ENCODE data around the gene PRR23C. TPM values are rescaled to one million over a fixed set of nuclear protein-coding genes. Genes with fewer than 3 reads are reported as not detected.
"Not testable (repeated sequence)": the region's sequence is repeated elsewhere in the genome, so short reads cannot be mapped to it uniquely, and the experiment has no call there.

Gene PRR23C
- total RNA-seq (2014; rRNA removed) = not detected in 2 replicates
- not detected for polyA plus RNA-seq (2012)

DNA sequence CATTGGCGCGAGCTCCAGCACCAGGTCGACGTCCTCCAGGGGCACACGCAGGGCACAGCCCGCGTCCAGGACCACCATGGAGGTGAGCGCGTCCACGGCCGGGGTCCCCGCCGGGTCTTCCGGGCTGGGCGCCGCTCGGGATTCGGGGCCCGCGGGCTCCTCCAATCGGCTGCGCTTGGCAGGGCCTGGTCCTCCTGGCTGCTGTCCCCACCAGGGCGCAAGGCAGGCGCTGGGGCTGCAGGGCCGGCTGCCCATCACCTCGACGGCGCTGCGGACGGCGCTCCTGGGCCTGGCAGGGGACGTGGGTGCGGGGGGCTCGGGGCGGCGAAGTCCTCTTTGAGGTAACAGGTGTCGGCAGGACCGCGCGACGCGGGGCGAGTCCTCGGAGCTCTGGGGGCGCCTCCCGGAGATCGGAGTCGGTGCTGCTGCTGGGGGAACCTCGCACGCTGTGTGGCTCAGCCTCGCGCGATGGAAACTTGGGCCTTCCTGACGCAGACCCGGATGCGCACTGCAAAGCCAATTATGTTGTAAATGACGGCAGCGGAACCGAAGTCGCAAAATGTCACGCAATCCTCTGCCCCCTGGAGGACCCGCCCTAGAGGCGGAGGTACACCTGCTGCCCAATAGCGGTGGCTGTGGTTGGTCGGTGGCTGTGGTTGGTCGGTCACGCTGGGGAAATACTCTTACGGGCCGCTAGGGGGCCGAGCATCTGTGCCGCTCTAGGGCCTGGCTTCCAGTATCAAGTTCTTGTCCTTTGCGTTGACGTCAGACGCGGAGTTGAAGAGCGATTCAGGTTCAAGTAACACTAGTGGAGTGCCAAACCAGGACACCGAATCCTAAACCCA is at the start of gene PRR23C:
PRR23C (minus strand) TSS at position 527 of the 845 bp plus-strand sequence; CDS start at position 255, 272 bp downstream.
- no peak for DNase-seq (ENCODE audit: low read depth)

DNA sequence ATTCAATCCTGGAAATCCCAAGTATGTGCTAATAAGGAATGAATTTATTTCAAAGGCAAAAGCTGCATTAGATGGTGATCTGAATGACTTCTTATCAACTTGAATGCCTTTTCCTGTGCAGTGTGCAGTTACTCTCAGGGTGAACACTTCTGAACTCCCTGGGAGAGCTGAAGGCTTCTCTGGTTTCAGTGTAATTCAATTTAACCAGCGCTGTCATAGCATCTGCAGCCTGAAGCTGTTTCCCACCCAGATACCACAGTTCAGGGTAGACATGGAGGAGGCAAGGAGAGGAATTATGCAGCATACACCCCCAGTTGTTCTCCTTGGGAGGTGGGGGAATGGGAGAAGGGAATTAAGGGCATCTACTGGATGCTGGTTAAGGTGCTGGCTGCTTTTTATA is 49.1 kb upstream of the PRR23C start:
- no peak for DNase-seq (ENCODE audit: low read depth)

DNA sequence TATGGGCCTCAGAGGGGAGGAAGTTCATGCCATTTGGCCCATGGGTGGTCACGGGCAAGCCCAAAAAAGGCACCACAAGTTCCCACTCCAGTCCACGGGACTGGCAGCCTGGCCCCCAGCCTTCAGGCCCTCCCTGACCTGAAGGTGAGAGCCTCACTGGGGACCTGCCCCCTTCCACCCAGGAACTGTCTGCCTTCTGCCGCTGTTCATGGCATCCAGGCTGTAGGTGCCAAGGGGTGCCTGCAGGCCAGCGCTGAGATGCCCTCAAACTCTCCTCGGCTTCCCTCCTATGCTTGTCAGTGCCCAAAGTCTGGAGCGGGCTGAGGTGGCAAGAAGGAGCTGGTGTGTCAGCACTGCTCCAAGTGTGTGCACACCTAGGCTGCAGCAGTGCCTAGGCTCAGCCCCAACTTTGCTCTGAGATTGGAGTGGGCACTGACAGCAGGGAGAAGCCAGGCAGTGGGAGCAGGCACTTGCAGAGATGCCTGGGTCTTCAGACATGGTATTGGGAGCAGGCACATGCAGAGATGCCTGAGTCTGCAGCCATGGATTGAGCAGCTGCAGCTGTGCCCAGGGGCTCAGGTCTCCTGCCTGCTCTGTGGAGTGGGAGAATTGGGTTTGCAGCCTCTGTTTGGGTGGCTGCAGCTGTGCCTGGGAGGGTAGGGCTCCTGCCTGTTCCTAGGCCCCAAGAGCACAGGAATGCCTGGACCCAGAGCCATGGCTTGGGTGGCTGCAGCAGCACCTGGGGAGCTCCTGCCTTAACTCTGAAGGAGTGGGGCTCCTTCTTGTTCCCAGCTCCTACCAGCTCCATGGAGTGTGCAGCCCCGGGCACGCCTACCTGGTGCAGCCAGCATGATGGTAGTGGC is 44.0 kb upstream of the PRR23C start:
- DNase-seq (ENCODE audit: low read depth) = no peak

DNA sequence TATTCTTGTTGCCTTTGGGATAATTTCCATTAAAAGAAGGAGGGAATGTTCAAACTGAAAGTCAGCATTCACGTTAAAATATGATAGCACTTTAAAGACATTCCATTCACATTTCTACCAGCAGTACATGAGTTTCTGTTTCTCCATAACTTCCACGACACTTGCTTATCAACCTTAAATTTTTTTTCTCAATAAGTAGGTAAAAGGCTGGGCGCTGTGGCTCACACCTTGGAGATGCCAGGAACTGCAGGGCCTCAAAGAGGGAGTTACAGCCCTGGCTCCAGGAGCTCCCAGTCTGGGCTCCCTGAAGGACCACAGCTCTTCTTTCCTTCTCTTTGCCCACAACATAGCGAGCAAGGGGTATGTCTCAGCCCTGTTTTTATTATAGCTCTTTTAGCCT is 42.9 kb upstream of the PRR23C start:
- DNase-seq (ENCODE audit: low read depth) = no peak

DNA sequence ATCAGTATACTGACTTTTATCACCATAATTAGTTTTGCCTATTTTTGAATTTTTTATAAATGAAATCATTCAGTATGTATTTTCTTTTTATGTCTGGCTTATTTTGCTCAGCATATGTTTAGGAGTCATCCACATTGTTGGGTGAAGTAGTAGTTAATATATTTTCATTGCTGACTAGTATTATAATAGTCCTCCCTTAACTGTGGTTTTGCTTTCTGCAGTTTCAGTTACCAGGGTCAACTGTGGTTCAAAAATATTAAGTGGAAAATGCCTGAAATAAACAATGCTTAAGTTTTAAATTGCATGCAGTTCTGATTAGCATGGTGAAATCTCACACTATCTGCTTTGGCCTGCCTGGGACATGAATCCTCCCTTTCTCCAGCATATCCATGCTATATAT is 39.5 kb upstream of the PRR23C start:
- DNase-seq (ENCODE audit: low read depth) = no peak

DNA sequence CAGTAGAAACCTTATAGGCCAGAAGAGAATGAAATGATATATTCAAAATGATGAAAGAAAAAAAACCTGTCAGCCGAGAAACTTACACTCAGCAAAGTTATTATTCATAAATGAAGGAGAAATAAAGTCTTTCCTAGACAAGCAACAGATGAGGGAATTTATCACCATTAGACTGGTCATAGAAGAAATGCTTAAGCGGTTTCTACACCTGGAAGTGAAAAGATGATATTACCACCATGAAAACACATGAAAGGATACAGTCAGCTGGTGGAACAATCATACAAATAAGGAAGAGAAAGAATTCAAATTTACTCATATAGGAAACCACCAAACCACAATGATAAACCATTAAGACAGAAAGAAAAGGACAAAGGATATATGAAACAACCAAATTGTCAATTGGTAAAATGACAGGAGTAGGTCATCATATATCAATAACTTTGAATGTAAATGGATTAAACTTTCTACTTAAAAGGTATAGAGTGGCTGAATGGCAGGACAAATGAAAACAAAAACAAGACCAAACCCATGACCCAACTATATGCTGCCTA is 29.9 kb upstream of the PRR23C start:
- no peak for DNase-seq (ENCODE audit: low read depth)

DNA sequence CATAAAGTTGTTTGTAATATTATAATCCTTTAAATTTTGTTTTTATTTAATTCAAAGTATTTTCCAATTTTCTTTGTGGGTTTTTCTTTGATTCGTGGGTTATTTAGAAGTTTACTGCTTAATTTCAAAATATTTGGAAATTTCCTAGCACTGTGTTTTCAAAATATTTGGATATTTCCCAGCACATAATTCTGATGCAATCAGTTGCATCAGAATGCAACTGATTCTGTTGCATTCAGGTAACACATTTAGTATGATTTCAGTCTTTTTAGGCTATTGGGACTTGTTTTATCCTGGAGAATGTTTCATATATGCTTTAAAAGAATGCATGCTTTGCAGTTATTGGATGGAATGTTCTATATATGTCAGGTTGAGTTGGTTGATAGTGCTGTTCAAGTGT is 18.2 kb upstream of the PRR23C start:
- no peak for DNase-seq (ENCODE audit: low read depth)

DNA sequence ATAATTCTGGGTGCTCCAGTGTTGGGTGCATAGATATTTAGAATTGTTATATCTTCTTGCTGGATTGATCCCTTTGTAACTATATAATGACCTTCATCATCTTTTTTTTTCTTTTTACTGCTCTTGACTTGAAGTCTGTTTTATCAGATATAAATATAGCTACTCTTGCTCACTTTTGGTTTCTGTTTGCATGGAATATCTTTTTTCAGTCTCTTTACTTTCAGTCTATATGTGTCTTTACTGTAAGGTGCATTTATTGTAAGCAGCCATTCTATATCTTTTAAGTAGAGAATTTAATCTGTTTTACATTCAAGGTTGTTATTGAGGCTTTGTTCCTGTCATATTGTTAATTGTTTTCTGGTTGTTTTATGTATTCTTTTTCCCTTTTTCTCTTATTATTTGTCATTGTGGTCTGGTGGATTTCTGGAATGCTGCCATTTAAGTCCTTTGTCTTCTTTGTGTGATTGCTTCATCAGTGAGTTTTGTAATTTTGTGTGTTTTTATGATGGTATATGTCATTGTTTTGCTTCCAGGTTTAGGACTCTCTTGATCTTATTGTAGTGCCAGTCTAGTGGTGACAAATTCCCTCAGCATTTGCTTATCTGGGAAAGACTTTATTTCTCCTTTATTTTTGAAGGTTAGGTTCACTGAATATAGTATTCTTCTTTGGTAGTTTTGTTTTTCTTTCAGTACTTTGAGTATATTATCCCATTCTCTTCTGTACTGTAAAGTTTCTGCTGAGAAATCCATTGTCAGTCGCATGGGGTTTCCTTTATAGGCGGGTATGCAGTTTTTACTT is 8.3 kb upstream of the PRR23C start:
- DNase-seq (ENCODE audit: low read depth) = peak; percentile 3

DNA sequence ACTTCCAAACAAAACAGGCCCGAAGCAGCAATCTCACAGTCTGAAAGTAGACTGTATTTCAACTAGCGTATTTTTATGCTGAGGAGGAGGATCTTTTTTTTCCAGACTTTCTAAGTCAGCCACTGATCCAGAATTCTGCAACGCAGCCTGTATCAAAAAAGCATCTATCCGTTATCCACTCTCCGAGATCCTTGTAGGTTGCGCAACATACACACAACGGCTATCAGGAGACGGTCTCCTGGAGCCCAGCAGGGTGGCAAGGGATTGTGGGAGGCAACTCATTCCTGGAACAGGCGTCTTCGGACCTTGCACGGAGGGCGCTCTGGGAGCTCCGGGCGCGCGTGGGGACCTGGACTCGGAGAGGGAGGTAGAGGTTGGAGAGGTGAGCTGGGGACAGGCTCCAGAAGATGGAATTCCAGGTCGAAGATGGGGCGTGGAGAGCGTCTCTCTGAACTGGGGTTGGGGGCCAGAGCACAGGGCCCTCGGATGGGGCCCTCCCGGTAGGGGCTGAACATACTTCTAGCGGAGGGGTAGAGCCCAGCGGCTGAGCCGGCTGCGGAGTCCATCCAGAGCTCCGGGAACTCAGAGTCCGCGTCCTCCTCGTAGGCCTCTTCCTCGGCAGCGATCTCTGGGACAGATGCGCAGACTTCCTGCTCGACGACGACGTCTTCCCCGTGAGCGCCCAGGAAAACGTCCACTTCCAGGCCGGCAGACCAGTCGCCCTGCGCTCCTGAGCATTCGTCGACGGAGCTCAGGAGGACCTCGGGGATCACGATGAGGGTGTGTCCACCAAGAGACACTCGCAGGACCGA is 932 bp downstream of the PRR23C start:
- no peak for DNase-seq (ENCODE audit: low read depth)

DNA sequence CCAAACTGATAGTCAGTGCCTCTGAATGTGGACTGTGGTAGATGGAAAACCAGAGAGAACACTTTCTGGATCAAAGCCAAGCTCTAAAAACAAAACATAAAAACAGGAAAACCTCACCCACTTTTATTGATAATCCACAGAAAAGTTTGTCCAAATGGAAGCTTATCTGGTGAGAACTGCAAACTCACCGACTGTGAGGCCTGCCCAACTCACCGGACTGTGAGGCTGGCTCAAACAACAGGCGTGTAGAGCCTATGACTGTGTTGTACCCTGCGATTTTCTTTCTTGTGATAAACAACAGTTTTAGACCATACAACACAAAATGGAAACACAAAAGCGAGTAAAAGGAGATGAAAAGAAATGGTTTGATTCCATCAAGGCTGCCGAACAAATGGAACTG is 7.2 kb downstream of the PRR23C start:
- DNase-seq (ENCODE audit: low read depth) = no peak

DNA sequence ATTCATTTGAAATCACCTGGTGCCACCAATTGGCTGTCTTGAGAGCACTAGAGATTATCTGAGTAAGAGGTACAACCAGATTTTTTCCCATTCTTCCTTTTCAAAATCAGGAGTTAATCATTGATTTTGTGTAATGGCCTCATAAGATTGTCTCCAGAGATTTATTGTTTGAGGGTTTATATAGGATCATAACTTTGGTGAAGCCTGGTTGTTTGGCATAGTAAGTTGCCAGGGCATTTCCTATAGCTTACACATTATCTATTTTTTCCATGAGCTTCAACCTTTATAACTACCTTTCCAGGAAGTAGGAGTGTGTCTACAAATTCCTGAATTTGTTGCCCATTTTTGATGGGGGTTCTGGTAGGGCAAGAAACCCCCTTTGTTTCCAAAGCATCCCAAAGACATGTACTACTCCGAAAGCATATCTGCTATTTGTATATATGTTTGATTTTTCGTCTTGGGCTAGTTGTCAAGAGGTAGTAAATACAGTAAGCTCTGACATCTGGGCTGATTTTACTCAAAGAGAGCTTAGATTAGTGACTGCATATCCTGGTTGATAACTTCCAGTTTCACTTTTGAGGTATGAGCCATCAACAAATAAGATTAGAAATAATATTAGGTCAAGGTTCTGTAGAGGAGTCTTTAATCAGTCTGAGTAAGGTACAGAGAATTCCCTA is 12.2 kb downstream of the PRR23C start:
- DNase-seq (ENCODE audit: low read depth) = no peak

DNA sequence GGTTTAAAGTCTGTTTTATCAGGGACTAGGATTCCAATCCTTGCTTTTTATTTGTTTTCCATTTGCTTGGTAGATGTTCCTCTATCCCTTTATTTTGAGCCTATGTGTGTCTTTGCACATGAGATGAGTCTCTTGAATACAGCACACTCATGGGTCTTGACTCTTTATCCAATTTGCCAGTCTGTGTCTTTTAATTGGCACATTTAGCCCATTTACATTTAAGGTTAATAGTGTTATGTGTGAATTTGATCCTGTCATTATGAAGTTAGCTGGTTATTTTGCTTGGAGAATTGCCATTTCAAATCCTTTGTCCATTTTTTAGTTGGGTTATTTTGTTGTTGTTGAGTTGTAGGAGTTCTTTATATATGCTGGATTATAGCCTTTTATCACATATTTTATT is 14.1 kb downstream of the PRR23C start:
- not testable (repeated sequence) for DNase-seq (ENCODE audit: low read depth)

DNA sequence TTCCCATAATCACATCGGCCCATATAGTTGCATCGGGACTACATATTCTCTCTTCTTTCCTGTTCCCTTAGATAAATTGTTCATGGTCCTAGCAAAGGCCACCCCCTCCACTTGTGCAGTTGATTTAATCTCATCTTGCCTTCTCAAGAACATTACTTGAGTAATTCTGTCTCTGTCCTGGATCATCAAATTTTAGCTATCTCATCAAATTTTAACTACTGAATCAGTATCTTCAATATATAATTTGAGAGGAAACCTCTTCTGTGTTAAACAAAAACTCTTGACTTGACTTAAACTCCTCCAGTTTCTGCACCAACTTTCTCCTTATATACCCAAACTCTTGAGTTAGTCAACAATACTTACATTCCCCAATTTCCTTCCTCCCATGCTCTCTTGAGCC is 19.7 kb downstream of the PRR23C start:
- DNase-seq (ENCODE audit: low read depth) = no peak

DNA sequence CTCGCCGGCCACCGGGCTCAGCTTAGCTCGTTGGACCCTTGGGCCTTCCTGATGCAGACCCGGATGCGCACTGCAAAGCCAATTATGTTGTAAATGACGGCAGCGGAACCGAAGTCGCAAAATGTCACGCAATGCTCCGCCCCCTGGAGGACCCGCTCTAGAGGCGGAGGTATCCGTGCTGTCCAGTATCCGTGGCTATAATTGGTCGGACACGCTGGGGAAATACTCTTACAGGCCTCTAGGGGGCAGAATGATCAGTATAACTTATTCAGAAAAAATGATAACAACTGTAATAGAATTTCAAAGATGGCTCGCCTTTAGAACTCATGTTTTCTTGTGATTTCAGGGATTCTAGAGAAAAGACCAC is 23.8 kb downstream of the PRR23C start, which contains the start of gene PRR23B:
PRR23B (minus strand) TSS at position 59 of the 367 bp plus-strand sequence. CDS start 265 bp downstream, outside the sequence.
- DNase-seq (ENCODE audit: low read depth) = no peak

DNA sequence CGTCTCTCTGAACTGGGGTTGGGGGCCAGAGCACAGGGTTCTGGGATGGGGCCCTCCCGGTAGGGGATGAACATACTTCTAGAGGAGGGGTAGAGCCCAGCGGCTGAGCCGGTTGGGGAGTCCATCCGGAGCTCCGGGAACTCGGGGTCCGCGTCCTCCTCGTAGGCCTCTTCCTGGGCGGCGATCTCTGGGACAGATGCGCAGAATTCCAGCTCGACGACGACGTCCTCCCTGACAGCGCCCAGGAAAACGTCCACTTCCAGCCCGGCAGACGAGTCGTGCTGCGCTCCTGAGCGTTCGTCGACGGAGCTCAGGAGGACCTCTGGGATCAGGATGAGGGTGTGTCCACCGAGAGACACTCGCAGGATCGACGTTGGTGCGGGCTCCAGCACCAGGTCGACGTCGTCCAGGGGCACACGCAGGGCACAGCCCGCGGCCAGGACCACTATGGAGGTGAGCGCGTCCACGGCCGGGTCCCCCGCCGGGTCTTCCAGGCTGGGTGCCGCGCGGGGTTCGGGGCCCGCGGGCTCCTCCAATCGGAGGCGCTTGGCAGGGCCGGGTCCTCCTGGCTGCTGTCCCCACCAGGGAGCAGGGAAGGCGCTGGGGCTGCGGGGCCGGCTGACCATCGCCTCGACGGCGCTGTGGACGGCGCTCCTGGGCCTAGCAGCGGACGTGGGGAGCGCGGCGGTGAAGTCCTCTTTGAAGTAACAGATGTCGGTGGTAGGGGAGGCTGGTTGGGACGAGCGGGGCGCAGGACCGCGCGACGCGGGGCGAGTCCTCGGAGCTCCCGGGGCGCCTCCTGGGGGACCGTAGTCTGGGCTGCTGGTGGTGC is 24.4 kb downstream of the PRR23C start:
- DNase-seq (ENCODE audit: low read depth) = no peak

DNA sequence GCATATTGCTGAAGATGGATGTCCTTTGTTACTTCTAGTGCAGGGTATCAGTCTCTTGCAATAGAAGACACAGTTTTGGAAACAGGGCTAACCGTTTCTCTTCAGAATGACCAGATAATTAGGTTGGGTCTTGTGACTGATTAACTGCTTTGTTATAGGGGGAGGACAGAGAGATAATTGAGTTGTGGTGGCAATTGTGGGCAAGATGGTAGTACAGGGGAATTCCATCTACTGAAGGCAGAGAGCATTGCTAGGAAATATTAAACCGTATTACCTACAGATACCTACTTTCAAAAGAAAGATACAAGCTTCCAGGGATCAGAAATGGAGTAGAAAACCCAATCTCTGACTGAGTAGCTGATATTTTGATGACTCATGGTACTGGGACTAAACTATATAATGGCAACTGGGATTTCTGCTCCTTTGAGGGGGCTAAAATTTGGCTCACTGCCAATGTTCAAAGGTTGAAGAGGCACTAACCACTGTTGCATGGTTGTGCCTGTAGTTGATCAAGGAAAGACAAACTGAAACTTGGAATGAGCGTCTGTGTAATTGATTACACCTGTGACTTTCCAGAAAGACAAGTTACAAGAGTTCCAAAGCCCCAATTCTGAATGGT is 28.2 kb downstream of the PRR23C start:
- DNase-seq (ENCODE audit: low read depth) = no peak

DNA sequence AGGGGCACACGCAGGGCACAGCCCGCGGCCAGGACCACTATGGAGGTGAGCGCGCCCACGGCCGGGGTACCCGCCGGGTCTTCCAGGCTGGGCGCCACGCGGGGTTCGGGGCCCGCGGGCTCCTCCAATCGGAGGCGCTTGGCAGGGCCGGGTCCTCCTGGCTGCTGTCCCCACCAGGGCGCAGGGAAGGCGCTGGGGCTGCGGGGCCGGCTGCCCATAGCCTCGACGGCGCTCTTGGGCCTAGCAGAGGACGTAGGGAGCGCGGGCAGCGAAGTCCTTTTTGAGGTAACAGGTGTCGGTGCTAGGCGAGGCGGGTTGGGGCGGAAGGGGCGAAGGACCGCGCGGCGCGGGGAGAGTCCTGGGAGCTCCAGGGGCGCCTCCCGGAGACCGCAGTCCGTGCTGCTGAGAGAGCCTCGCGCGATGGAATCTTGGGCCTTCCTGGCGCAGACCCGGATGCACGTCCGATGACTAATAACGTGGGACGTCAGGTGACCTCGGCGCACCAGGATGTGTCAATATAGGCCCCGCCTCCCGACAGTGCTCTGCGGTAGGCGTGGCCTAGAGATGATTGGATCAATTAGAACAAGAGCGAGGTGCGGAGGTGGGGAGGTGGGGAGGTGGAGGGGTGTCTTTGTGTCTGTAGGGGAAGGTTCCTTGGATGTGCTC is 38.5 kb downstream of the PRR23C start, which contains the start of gene PRR23A:
PRR23A (minus strand) TSS at position 218 of the 666 bp plus-strand sequence; CDS start at position 218, 0 bp downstream.
- DNase-seq (ENCODE audit: low read depth) = no peak

Measured in LHCN-M2 (cell line).